Type B pancreatic cell (in vitro differentiated cells): Measurements from ENCODE around the gene CD2BP2. TPM values are rescaled to one million over a fixed set of nuclear protein-coding genes. Genes with fewer than 3 reads are reported as not detected.
"Not testable (repeated sequence)": the region's sequence is repeated elsewhere in the genome, so short reads cannot be mapped to it uniquely, and the experiment has no call there.

Experiments
- DNase-seq: peaks from one replicate; pipeline ENCODE4 v3.0.0; 2021; ENCODE audit warnings: mixed read lengths; ENCODE audit not compliant: unreplicated experiment; ENCODE audit errors: extremely low spot score
- H3K27ac Mint-ChIP-seq: 2 replicates; pipeline ENCODE4 v1.8.0; 2021; ENCODE audit warnings: mild to moderate bottlenecking, mixed read lengths
- H3K27me3 Mint-ChIP-seq: 2 replicates; pipeline ENCODE4 v1.8.0; 2021; ENCODE audit warnings: mixed read lengths
- H3K36me3 Mint-ChIP-seq: 2 replicates; pipeline ENCODE4 v1.8.0; 2021; ENCODE audit warnings: mixed read lengths
- H3K4me1 Mint-ChIP-seq: one replicate; pipeline ENCODE4 v1.8.0; 2021; ENCODE audit warnings: mixed read lengths; ENCODE audit not compliant: unreplicated experiment
- H3K4me3 Mint-ChIP-seq: 2 replicates; pipeline ENCODE4 v1.8.0; 2021; ENCODE audit warnings: mild to moderate bottlenecking, mixed read lengths
- H3K9me3 Mint-ChIP-seq: 2 replicates; pipeline ENCODE4 v1.8.0; 2021; ENCODE audit warnings: mixed read lengths
- total RNA-seq: library from RNA; stranded (reverse); gene quantifications from 2 replicates; pipeline ENCODE4 v1.2.1, GENCODE V29; 2021; ENCODE audit warnings: low replicate concordance
- TF ChIP-seq, protein P1 (sequence below): fragments of 200-600 bp; sonication (generic); conservative IDR thresholded peaks from 2 replicates; pipeline ENCODE4 v1.5.0; 2021; ENCODE audit warnings: antibody characterized with exemption, mild to moderate bottlenecking

CD2BP2 gene
- total RNA-seq, 1 donor from 2014 or later: 64.6 TPM

DNA sequence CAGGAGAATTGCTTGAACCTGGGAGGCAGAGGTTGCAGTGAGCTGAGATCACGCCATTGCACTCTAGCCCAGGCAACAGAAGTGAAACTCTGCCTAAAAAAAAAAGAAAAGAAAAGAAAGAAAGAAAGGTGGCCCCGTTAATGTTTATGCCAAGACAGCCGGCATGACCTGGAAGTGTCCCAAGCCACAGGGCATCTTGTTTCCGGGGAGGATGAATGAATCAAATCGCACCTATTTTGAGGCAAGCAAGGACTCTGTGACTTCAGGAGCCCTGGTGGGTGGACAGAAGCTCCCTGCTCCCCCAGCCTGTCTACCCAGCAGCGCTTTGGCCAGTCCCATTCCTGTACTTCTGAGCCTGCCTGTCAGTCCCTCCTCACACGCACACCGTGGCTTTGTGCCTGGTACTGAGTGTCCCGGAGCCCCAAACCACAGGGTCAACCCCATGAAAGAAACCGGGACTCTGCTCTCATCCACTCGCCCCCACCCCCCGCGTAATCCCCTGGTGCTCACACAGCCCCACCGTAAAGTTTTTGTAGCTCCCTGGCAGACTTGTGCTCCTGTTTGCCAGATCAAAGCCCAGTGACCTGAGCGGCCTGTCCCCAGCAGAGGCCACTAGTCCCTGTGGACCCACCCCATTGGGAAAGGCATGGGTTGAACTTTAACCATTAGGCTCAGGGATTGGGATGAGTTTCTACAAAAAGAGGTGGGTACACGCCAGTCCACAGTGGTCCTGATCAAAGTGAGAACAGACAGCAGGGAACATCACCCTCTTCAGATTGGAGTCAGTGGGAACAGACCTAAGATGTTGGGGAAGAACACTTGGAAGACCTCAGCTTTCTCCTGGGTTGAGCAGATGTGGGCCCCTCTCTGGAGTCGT is 19.3 kb downstream of the CD2BP2 start:
- Mint-ChIP-seq H3K9me3 (no peaks in the 10 kb centered on the region), H3K36me3 (peaks cover under 1% of the 10 kb centered on the region), H3K4me1 (peaks cover under 1% of the 10 kb centered on the region), H3K4me3 (peak overlapping the region; percentile 81), H3K27me3 (no peaks in the 10 kb centered on the region), H3K27ac (peak overlapping the region; percentile 58)
- no peak for DNase-seq
- TF ChIP-seq, protein P1, sequence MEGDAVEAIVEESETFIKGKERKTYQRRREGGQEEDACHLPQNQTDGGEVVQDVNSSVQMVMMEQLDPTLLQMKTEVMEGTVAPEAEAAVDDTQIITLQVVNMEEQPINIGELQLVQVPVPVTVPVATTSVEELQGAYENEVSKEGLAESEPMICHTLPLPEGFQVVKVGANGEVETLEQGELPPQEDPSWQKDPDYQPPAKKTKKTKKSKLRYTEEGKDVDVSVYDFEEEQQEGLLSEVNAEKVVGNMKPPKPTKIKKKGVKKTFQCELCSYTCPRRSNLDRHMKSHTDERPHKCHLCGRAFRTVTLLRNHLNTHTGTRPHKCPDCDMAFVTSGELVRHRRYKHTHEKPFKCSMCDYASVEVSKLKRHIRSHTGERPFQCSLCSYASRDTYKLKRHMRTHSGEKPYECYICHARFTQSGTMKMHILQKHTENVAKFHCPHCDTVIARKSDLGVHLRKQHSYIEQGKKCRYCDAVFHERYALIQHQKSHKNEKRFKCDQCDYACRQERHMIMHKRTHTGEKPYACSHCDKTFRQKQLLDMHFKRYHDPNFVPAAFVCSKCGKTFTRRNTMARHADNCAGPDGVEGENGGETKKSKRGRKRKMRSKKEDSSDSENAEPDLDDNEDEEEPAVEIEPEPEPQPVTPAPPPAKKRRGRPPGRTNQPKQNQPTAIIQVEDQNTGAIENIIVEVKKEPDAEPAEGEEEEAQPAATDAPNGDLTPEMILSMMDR: no peak

DNA sequence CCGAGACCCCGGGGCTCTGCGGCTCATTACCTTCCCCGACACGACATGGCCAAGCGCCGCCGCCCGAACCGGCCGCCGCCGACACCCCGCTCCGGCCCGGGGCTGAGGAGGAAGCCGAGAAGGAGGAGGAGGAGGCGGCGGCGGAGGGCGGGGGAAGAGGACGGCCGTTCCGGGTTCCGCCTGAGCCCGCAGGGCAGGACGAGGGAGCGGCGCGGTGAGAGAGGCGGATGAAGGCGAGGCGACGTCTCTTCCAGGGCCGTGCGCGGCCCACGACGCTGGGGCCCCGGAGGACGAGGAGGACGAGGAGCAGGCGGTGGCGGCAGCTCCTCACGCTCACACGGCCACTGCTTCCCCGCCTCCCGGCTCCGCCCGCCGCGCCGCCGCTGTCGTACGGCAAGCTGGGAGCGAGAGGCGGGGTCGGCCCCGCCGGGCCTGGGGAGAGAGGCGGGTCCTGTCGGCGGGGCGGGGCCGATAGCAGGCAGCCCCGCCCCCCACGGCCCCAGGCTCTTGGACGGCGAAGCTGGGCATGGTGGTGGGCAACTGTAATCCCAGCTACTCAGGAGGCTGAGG is 20.0 kb downstream of the CD2BP2 start:
- not testable (repeated sequence) for H3K36me3 Mint-ChIP-seq, H3K4me1 Mint-ChIP-seq, H3K27me3 Mint-ChIP-seq, H3K9me3 Mint-ChIP-seq
- peak; percentile 89 for DNase-seq
- Mint-ChIP-seq H3K27ac (peak overlapping the region; percentile 58), H3K4me3 (peak overlapping the region; percentile 81)

DNA sequence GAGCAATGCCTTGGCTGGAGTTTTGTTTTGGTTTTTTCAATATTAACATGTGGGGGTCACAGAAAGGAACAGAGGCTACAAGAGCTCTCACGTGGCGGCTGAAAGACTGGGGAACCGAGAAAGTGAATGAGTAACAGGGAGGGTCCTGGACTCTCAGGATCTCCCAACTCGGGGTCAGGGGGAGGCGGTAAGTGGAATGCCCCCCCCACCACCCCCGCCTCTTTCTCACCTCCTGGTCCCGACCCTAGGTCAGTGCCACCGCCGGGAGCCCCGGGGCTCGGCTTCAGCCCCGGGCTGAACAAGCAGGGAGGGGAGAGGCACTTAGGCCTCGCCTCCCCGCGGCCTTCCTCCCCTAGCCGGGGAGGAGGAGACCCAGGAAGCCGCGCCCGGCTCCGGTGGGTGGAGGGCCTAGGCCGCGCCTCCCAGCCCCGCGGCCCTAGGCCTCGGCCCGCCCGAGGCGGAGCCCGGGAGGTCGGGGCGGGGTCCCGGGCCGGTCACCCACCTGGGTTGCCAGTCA is 20.6 kb downstream of the CD2BP2 start:
- H3K27me3 Mint-ChIP-seq, DNase-seq, H3K4me1 Mint-ChIP-seq, H3K9me3 Mint-ChIP-seq, H3K36me3 Mint-ChIP-seq: not testable (repeated sequence)
- Mint-ChIP-seq H3K4me3 (peak overlapping the region; percentile 97), H3K27ac (peak overlapping the region; percentile 96)

DNA sequence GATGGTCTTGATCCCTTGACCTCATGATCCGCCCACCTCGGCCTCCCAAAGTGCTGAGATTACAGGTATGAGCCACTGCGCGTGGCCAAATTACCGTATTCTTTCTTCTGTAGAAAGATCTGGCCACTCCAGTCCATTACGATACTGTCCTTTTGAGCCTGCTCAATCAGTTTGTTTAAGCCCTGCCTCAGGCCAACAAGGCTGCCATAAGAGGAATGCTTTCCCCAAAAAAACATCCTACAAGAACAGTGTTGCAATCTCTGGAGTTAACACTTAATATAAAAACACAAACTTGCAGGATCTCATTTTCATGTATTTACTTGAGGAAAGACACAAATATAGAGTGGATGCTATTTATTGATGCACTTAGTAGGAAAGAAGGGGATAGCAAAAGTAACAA is 30.9 kb downstream of the CD2BP2 start:
- not testable (repeated sequence) for H3K36me3 Mint-ChIP-seq, H3K27me3 Mint-ChIP-seq, H3K27ac Mint-ChIP-seq, H3K4me1 Mint-ChIP-seq, DNase-seq, H3K4me3 Mint-ChIP-seq, H3K9me3 Mint-ChIP-seq

DNA sequence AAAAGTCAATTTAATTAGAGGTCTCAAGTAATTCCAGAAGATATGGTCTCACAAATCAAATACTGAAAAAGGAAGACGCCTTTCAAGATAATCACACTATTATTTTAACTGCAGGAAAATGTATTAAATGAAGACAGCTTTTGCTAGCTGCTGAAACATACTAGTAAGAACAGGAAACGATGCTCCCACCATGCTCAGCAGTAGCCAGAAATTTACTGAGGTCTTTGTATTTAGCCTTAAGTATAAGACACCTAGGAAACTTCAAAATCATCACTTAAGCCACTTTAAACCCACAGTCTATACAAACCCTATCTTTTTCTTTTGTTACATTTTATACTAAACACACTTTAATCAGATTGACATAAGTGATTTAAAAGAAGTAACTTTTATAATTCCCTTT is 36.5 kb downstream of the CD2BP2 start:
- not testable (repeated sequence) for DNase-seq, H3K27me3 Mint-ChIP-seq, H3K36me3 Mint-ChIP-seq, H3K27ac Mint-ChIP-seq, H3K4me3 Mint-ChIP-seq, H3K4me1 Mint-ChIP-seq, H3K9me3 Mint-ChIP-seq

DNA sequence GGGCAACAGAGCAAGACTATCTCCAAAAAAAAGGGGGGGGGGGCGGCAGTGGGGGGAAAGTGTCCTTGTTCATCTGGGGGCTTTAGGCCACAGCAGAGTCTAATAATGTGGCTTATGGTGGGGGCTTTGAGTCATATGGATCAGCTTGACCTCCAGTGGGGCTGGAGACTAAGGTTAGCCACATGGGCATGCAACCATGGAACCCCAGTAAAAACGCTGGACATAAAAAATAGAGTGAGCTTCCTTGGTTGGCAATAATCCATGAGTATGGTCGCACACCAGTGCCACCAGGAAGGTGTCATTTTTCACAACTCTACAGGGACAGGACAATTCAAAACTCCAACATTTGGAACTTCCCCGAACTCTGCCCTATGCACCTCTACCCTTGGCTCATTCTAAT is 44.2 kb downstream of the CD2BP2 start:
- H3K36me3 Mint-ChIP-seq, H3K27me3 Mint-ChIP-seq, H3K4me3 Mint-ChIP-seq, H3K4me1 Mint-ChIP-seq, DNase-seq, H3K27ac Mint-ChIP-seq, H3K9me3 Mint-ChIP-seq: not testable (repeated sequence)

DNA sequence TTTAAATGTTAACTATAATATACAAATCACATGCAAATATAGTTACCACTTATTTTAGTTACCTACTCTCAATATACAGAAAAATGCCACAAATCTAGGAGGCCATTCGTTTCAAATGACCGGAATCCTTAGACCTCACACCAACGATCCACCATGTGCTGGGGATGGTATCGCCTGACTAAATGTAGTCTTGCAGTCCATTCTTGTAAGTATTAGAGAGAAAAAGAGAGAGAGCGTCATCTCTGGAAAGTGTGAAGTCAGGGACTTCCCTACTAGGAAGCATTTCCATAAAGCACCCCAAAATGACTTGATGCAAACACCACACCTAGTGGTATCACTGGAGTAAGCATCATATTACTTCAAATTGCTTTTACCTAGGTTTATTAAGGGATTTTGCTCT is 45.9 kb downstream of the CD2BP2 start:
- not testable (repeated sequence) for H3K36me3 Mint-ChIP-seq, H3K27me3 Mint-ChIP-seq, H3K4me3 Mint-ChIP-seq, H3K27ac Mint-ChIP-seq, H3K9me3 Mint-ChIP-seq, DNase-seq, H3K4me1 Mint-ChIP-seq

Other genes starting within 250 kb of the CD2BP2 start
- gene GDPD3, start 241.8 kb downstream of the CD2BP2 start, total RNA-seq: 19.7 and 23.2 TPM in 2 replicates
- 79.6 and 88.0 TPM in 2 replicates for gene MAPK3, start 232.1 kb downstream of the CD2BP2 start, total RNA-seq
- 10.8 and 21.3 TPM in 2 replicates for gene CORO1A, start 171.7 kb downstream of the CD2BP2 start, total RNA-seq
- 82.9 and 148 TPM in 2 replicates for gene BOLA2B, start 161.6 kb downstream of the CD2BP2 start, total RNA-seq
- 27.6 and 28.0 TPM in 2 replicates for gene SLX1A, start 161.4 kb downstream of the CD2BP2 start, total RNA-seq
- 27.7 and 33.0 TPM in 2 replicates for gene SULT1A3, start 156.1 kb downstream of the CD2BP2 start, total RNA-seq
- gene NPIPB13, start 106.8 kb downstream of the CD2BP2 start, total RNA-seq: 9.1 and 15.3 TPM in 2 replicates
- 46.8 and 50.0 TPM in 2 replicates for gene TBC1D10B, start 15.2 kb upstream of the CD2BP2 start, total RNA-seq
- gene MYL11, start 19.5 kb upstream of the CD2BP2 start, total RNA-seq: 10.4 and 21.7 TPM in 2 replicates
- gene SEPTIN1, start 27.3 kb upstream of the CD2BP2 start, total RNA-seq: 1.4 and 2.3 TPM in 2 replicates
- gene ZNF48, start 40.1 kb upstream of the CD2BP2 start, total RNA-seq: 14.5 and 21.1 TPM in 2 replicates
- 4.7 and 15.5 TPM in 2 replicates for gene ZNF771, start 52.3 kb upstream of the CD2BP2 start, total RNA-seq
- 41.8 and 62.1 TPM in 2 replicates for gene DCTPP1, start 74.7 kb upstream of the CD2BP2 start, total RNA-seq
- gene SEPHS2, start 90.6 kb upstream of the CD2BP2 start, total RNA-seq: 58.6 and 84.8 TPM in 2 replicates
- 0.33 and 0.48 TPM in 2 replicates for gene ITGAL, start 117.4 kb upstream of the CD2BP2 start, total RNA-seq
- 58.7 and 59.6 TPM in 2 replicates for gene ZNF768, start 171.3 kb upstream of the CD2BP2 start, total RNA-seq
- gene ZNF747, start 179.6 kb upstream of the CD2BP2 start, total RNA-seq: 9.3 and 11.4 TPM in 2 replicates
- 16.8 and 20.2 TPM in 2 replicates for gene ZNF764, start 203.1 kb upstream of the CD2BP2 start, total RNA-seq
- 9.8 and 14.3 TPM in 2 replicates for gene ZNF688, start 216.4 kb upstream of the CD2BP2 start, total RNA-seq
- gene ZNF785, start 230.4 kb upstream of the CD2BP2 start, total RNA-seq: 22.4 and 29.1 TPM in 2 replicates